Esophagus squamous epithelium (tissue), 5 donors: Measurements from ENCODE around the gene LRRC43. TPM values are rescaled to one million over a fixed set of nuclear protein-coding genes. Genes with fewer than 3 reads are reported as not detected.

Experiments used
- DNase-seq: peaks from one replicate; lab custom pipeline; 2025; lab: John Stamatoyannopoulos, UW
- H3K27ac ChIP-seq, 4 donors: fragments of 200-600 bp; sonication (generic); one replicate each; pipeline ENCODE4 v1.5.1; 2016 to 2019; ENCODE audit warnings: mild to moderate bottlenecking in 1 of 4
- H3K27me3 ChIP-seq, 4 donors: fragments of 200-600 bp; sonication (generic); 1 replicate in 3 of 4; 2 replicates in 1 of 4; pipeline versions ENCODE4 v1.5.1 to v1.6.0; 2017 to 2021; ENCODE audit warnings: antibody characterized with exemption in 1 of 4
- H3K36me3 ChIP-seq, 3 donors: fragments of 200-600 bp; sonication (generic); one replicate each; pipeline ENCODE4 v1.5.1; 2016 to 2019
- H3K4me1 ChIP-seq, 3 donors: fragments of 200-600 bp; sonication (generic); one replicate each; pipeline ENCODE4 v1.5.1; 2017 to 2019
- H3K4me3 ChIP-seq, 4 donors: fragments of 200-600 bp; sonication (generic); 1 replicate in 3 of 4; 2 replicates in 1 of 4; pipeline ENCODE4 v1.5.1; 2016 to 2019; ENCODE audit warnings: mild to moderate bottlenecking in 2 of 4, moderate library complexity in 1 of 4
- H3K9me3 ChIP-seq, 3 donors: fragments of 200-600 bp; sonication (generic); one replicate each; pipeline ENCODE4 v1.5.1; 2016 to 2019
- POLR2A ChIP-seq, 4 donors: fragments of 450-650 bp; IDR thresholded peaks; one replicate each; pipeline ENCODE4 v1.6.1; 2017; ENCODE audit warnings: antibody characterized with exemption in 4 of 4, mild to moderate bottlenecking in 4 of 4, moderate library complexity in 3 of 4
- WGBS, 2 donors: methylation state at CpG; one replicate each; pipeline ENCODE4 v1.1.5; 2018; 5-methylcytosine and 5-hydroxymethylcytosine counted together
- intact Hi-C: fragments of 100-400 bp; cut with DNase I; formaldehyde crosslinking; loops from one replicate; pipeline ENCODE4 v1.15.0; 2022
- total RNA-seq, 4 donors: library from RNA; depleted of rRNA; stranded (reverse); fragments of >200 nt; gene quantifications; one replicate each; pipeline ENCODE4 v1.1.0, GENCODE V29; 2016
- TF ChIP-seq, protein P1 (sequence below), 6 experiments: fragments of 450-650 bp in 4 of 6; fragments of 200-600 bp in 2 of 6; sonication (generic) in 2 of 6; IDR thresholded peaks; one replicate each; pipeline ENCODE4 v1.5.1; 2016 to 2019; ENCODE audit warnings: antibody characterized with exemption in 6 of 6, mild to moderate bottlenecking in 4 of 6, moderate library complexity in 4 of 6
- donor health status: DM: yes; HTN: yes; CAD: no.

LRRC43 gene
- total RNA-seq, 4 donors from 2014 or later, result 0.59 to 0.70 TPM; not detected in 2

DNA sequence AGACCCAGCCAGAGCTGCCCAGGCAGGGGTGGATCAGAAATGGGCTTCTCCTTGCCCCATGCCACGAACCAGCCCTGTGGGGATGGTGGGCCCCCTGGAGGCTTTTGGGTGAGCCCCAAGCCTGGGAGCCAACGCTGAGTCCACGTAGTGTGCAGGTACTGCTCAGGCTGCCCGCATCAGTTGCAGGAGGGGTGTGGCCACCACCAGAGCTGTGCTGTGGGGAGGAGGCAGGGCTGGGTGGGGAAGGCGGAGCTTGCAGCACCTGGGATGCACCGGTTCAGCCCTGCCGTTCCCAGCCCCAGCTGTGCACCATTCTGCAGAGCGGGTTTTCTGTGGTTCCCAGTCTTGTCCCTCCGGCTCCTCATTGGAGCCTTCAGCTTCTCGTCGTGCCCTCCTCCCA, 45.2 kb upstream of the LRRC43 start:
- H3K27ac ChIP-seq, result no peak overlapping the region
- H3K9me3 ChIP-seq, result no peaks in the 10 kb centered on the region
- WGBS, 2 donors, result 62 to 75% methylated on average over 2 to 3 of the region's 11 CpGs
- no peaks in the 10 kb centered on the region for H3K27me3 ChIP-seq
- no peak overlapping the region for H3K4me3 ChIP-seq
- intact Hi-C loops, result no loop called here
- H3K36me3 ChIP-seq, result peaks cover 26 to 84% (median 36%) of the 10 kb centered on the region in 3 donors
- no peak for TF ChIP-seq POLR2A (IDR thresholded peaks at IDR 0.05)
- TF ChIP-seq, protein P1, sequence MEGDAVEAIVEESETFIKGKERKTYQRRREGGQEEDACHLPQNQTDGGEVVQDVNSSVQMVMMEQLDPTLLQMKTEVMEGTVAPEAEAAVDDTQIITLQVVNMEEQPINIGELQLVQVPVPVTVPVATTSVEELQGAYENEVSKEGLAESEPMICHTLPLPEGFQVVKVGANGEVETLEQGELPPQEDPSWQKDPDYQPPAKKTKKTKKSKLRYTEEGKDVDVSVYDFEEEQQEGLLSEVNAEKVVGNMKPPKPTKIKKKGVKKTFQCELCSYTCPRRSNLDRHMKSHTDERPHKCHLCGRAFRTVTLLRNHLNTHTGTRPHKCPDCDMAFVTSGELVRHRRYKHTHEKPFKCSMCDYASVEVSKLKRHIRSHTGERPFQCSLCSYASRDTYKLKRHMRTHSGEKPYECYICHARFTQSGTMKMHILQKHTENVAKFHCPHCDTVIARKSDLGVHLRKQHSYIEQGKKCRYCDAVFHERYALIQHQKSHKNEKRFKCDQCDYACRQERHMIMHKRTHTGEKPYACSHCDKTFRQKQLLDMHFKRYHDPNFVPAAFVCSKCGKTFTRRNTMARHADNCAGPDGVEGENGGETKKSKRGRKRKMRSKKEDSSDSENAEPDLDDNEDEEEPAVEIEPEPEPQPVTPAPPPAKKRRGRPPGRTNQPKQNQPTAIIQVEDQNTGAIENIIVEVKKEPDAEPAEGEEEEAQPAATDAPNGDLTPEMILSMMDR (IDR thresholded peaks at IDR 0.05), result no peak
- DNase-seq, result no peak
- H3K4me1 ChIP-seq, result peaks cover 0 to 9% (median 0%) of the 10 kb centered on the region in 3 donors

DNA sequence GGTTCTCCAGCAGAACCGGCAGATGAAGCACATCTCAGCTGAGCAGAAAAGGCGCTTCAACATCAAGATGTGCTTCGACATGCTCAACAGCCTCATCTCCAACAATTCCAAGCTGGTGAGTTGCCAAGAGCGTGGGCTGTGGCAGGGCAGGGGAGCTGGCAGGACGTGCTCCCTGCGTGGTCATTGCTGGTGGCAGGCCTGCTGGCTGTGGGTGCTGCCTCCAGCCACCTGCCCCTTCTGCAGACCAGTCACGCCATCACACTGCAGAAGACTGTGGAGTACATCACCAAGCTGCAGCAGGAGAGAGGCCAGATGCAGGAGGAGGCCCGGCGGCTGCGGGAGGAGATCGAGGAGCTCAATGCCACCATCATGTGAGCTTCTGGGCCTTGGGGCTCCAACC, 44.7 kb upstream of the LRRC43 start:
- H3K27me3 ChIP-seq, result no peaks in the 10 kb centered on the region
- H3K27ac ChIP-seq, result no peak overlapping the region
- H3K4me3 ChIP-seq, result no peak overlapping the region
- TF ChIP-seq, protein P1 (IDR thresholded peaks at IDR 0.05), result no peak
- peaks cover 26 to 84% (median 32%) of the 10 kb centered on the region in 3 donors for H3K36me3 ChIP-seq
- intact Hi-C loops, result no loop called here
- H3K9me3 ChIP-seq, result no peaks in the 10 kb centered on the region
- WGBS, 2 donors, result 60% methylated on average over 2 of the region's 11 CpGs; no CpG with 5 or more reads in 1 of the 2 donors
- peaks cover 0 to 9% (median 0%) of the 10 kb centered on the region in 3 donors for H3K4me1 ChIP-seq
- no peak for DNase-seq

DNA sequence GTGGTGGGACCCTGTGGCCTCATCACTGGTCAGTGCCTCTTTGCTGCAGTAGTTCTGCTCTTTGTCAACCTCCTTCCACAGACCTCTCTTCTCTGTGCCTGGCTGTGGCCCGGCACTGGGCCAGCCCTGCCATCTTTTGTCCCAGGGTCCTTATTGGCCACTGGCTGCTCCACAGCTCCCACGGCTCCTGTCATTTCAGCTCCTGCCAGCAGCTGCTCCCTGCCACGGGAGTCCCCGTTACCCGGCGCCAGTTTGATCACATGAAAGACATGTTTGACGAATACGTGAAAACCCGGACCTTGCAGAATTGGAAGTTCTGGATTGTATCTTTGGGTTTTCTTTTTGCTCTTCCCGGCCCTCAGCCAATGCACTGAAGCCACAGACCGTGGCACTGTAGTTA, 44.3 kb upstream of the LRRC43 start:
- Histone ChIP-seq H3K36me3 (peaks cover 25 to 84% (median 28%) of the 10 kb centered on the region in 3 donors), H3K4me3 (no peak overlapping the region), H3K4me1 (peaks cover 0 to 9% (median 0%) of the 10 kb centered on the region in 3 donors), H3K27me3 (no peaks in the 10 kb centered on the region), H3K27ac (no peak overlapping the region), H3K9me3 (no peaks in the 10 kb centered on the region)
- TF ChIP-seq, protein P1 (IDR thresholded peaks at IDR 0.05), result no peak
- WGBS, 2 donors, result 82 to 95% methylated on average over 11 of the region's 11 CpGs
- intact Hi-C loops, result no loop called here
- no peak for DNase-seq

DNA sequence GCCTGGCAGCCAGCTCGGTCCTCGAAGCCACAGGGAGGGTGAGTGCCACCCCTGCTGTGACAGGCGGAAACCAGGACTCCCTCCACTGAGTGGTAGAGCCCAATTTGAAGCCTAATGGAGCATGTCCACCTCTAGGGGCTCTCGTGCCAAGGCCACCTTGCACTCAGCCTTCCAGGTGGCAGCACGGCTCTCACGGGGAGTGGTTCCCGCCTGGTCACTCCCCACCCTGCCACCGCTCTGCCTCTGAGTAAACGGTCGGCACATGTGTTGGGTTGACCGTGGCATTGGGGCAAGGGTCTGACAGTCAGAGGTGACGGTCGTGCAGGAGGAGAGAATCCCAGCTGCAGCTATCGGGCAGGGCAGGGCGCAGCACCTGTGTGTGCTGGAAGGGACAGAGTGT, 43.7 kb upstream of the LRRC43 start:
- H3K4me1 ChIP-seq, result peaks cover 0 to 9% (median 0%) of the 10 kb centered on the region in 3 donors
- intact Hi-C loops, result no loop called here
- no peak overlapping the region for H3K4me3 ChIP-seq
- TF ChIP-seq, protein P1 (IDR thresholded peaks at IDR 0.05), result no peak
- TF ChIP-seq POLR2A (IDR thresholded peaks at IDR 0.05), result no peak
- no peak for DNase-seq
- H3K27ac ChIP-seq, result no peak overlapping the region
- no peaks in the 10 kb centered on the region for H3K27me3 ChIP-seq
- WGBS, 2 donors, result 100% methylated on average over 6 of the region's 15 CpGs; no CpG with 5 or more reads in 1 of the 2 donors
- H3K9me3 ChIP-seq, result no peaks in the 10 kb centered on the region
- H3K36me3 ChIP-seq, result peaks cover 22 to 84% (median 25%) of the 10 kb centered on the region in 3 donors

DNA sequence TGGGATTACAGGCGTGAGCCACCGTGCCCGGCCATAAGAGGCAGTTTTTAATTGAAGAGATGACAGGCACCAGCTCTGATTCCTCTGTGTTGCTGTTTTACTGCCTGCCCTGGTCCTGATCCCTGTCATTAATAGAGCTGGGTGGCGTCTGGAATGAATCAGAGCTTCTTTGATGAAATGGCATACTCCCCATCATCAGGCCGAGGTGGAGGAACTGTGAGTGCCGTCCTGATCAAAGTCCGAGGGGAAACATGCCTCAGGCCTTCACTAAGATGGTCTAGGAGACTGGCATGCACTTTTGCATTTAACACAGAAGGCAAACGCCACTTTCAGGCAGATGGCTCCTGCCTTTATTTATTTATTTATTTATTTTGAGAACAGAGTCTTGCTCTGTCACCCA, 43.0 kb upstream of the LRRC43 start:
- no peak overlapping the region for H3K27ac ChIP-seq
- 80 to 88% methylated on average over 5 to 6 of the region's 8 CpGs for WGBS, 2 donors
- H3K4me3 ChIP-seq, result no peak overlapping the region
- H3K36me3 ChIP-seq, result peaks cover 22 to 78% (median 23%) of the 10 kb centered on the region in 3 donors
- H3K9me3 ChIP-seq, result no peaks in the 10 kb centered on the region
- no peak for TF ChIP-seq POLR2A (IDR thresholded peaks at IDR 0.05)
- TF ChIP-seq, protein P1 (IDR thresholded peaks at IDR 0.05), result no peak
- peaks cover 0 to 9% (median 0%) of the 10 kb centered on the region in 3 donors for H3K4me1 ChIP-seq
- intact Hi-C loops, result no loop called here
- H3K27me3 ChIP-seq, result no peaks in the 10 kb centered on the region
- no peak for DNase-seq
